ENCODE results near the gene VWA7. TPM values are rescaled to one million over a fixed set of nuclear protein-coding genes. Genes with fewer than 3 reads are reported as not detected.
"Not testable (repeated sequence)": the region's sequence is repeated elsewhere in the genome, so short reads cannot be mapped to it uniquely, and the experiment has no call there.

The VWA7 gene
- total and polyA plus RNA-seq, 10 donors: 0.09 to 2.6 (median 1.1) TPM; not detected in 1

GRCh38 chr6:31805939-31806469, 28.9 kb upstream of the VWA7 start:
- H3K36me3 ChIP-seq: peaks cover 0 to 47% (median 15%) of the 10 kb centered on the region in 6 donors
- DNase-seq: peak; percentile 74
- H3K27ac ChIP-seq: peak overlapping the region; percentile 83 to 98 (median 96)
- no peaks in the 10 kb centered on the region for H3K27me3 ChIP-seq (replicated peaks in 1 of 7)
- peaks cover 11 to 51% (median 30%) of the 10 kb centered on the region in 6 donors for H3K4me1 ChIP-seq
- no peak for TF ChIP-seq CTCF (IDR thresholded peaks at IDR 0.05 in 8 of 11, conservative IDR thresholded peaks at IDR 0.05 in 3 of 11)
- TF ChIP-seq POLR2AphosphoS5 (IDR thresholded peaks at IDR 0.05): no peak
- TF ChIP-seq POLR2A (IDR thresholded peaks at IDR 0.05): no peak
- WGBS, 5 donors: 13 to 16% (median 15%) methylated on average over 7 of the region's 7 CpGs
- intact Hi-C loops (cut with DNase I; ENCODE audit: low total_unique reads): no loop called here
- H3K9me3 ChIP-seq: no peaks in the 10 kb centered on the region
- peak overlapping the region; percentile 45 to 78 (median 52) for H3K4me3 ChIP-seq

- Histone ChIP-seq H3K36me3 (peaks cover 0 to 36% (median 14%) of the 10 kb centered on the region in 6 donors), H3K4me1 (peaks cover 17 to 65% (median 39%) of the 10 kb centered on the region in 6 donors)
- H3K27ac ChIP-seq; H3K4me3 ChIP-seq; H3K27me3 ChIP-seq (replicated peaks in 1 of 7); intact Hi-C loops (cut with DNase I; ENCODE audit: low total_unique reads); H3K9me3 ChIP-seq: not testable (repeated sequence)
- 93 to 99% (median 95%) methylated on average over 8 of the region's 8 CpGs for WGBS, 5 donors
- DNase-seq: peak; percentile 25
Measured at GRCh38 chr6:31801031-31801927, 24.2 kb upstream of the VWA7 start.

- DNase-seq: peak; percentile 43
- Histone ChIP-seq H3K4me3 (no peak overlapping the region), H3K9me3 (no peaks in the 10 kb centered on the region), H3K36me3 (peaks cover 0 to 36% (median 14%) of the 10 kb centered on the region in 6 donors), H3K4me1 (peaks cover 10 to 60% (median 33%) of the 10 kb centered on the region in 6 donors), H3K27ac (no peak overlapping the region), H3K27me3 (replicated peaks in 1 of 7) (no peaks in the 10 kb centered on the region)
- TF ChIP-seq POLR2A (IDR thresholded peaks at IDR 0.05) (no peak), POLR2AphosphoS5 (IDR thresholded peaks at IDR 0.05) (no peak), CTCF (IDR thresholded peaks at IDR 0.05 in 8 of 11, conservative IDR thresholded peaks at IDR 0.05 in 3 of 11) (no peak)
- intact Hi-C loops (cut with DNase I; ENCODE audit: low total_unique reads): loop anchor here (10.0 kb wide), 1 partner anchor 65 kb away; the partner anchor contains the start of gene CLIC1
- 91 to 96% (median 94%) methylated on average over 12 of the region's 12 CpGs for WGBS, 5 donors
Measured at GRCh38 chr6:31799781-31800180, 22.7 kb upstream of the VWA7 start.

GRCh38 chr6:31797588-31797987, 20.5 kb upstream of the VWA7 start:
- Histone ChIP-seq H3K9me3 (no peaks in the 10 kb centered on the region), H3K27me3 (replicated peaks in 1 of 7) (no peaks in the 10 kb centered on the region), H3K27ac (peak overlapping the region; percentile 67 to 100 (median 95)), H3K36me3 (peaks cover 0 to 24% (median 12%) of the 10 kb centered on the region in 6 donors), H3K4me3 (no peak overlapping the region), H3K4me1 (peaks cover 18 to 60% (median 49%) of the 10 kb centered on the region in 6 donors)
- TF ChIP-seq POLR2AphosphoS5 (IDR thresholded peaks at IDR 0.05) (peak in 2 of 3 donors; percentile 69 to 81), POLR2A (IDR thresholded peaks at IDR 0.05) (peak in 1 of 3 donors; percentile 25), CTCF (IDR thresholded peaks at IDR 0.05 in 8 of 11, conservative IDR thresholded peaks at IDR 0.05 in 3 of 11) (no peak)
- intact Hi-C loops (cut with DNase I; ENCODE audit: low total_unique reads): loop anchor here (10.0 kb wide), 1 partner anchor 63 kb away; the partner anchor contains the start of gene CLIC1
- WGBS, 5 donors: 13 to 19% (median 16%) methylated on average over 5 of the region's 5 CpGs
- peak; percentile 83 for DNase-seq

Data from spleen (tissue), 11 donors.